ENCODE measurements around the gene SLC38A7.
"Not testable (repeated sequence)": the region's sequence is repeated elsewhere in the genome, so short reads cannot be mapped to it uniquely, and the experiment has no call there.

SLC38A7 gene

GRCh38 chr16:58670946-58671583 is 13.5 kb downstream of the SLC38A7 start:
- no peak for DNase-seq

GRCh38 chr16:58670177-58670576 is 14.4 kb downstream of the SLC38A7 start:
- DNase-seq, result no peak

- DNase-seq, result no peak
Measured at GRCh38 chr16:58665200-58665599, 19.4 kb downstream of the SLC38A7 start.

GRCh38 chr16:58661199-58661830 is 23.3 kb downstream of the SLC38A7 start:
- DNase-seq, result peak; percentile 22

- not testable (repeated sequence) for DNase-seq
Measured at GRCh38 chr16:58659911-58660310, 24.7 kb downstream of the SLC38A7 start.

- no peak for DNase-seq
Measured at GRCh38 chr16:58658796-58659211, 25.8 kb downstream of the SLC38A7 start.

GRCh38 chr16:58656899-58657298 is 27.7 kb downstream of the SLC38A7 start:
- DNase-seq, result no peak

GRCh38 chr16:58655215-58655596 is 29.4 kb downstream of the SLC38A7 start:
- no peak for DNase-seq

GRCh38 chr16:58654560-58655214 is 29.9 kb downstream of the SLC38A7 start:
- DNase-seq, result no peak

GRCh38 chr16:58652741-58653140 is 31.8 kb downstream of the SLC38A7 start:
- DNase-seq, result no peak

GRCh38 chr16:58651965-58652348 is 32.6 kb downstream of the SLC38A7 start:
- no peak for DNase-seq

GRCh38 chr16:58649707-58650106 is 34.9 kb downstream of the SLC38A7 start:
- no peak for DNase-seq

GRCh38 chr16:58647107-58647506 is 37.5 kb downstream of the SLC38A7 start:
- no peak for DNase-seq

GRCh38 chr16:58644765-58645487 is 39.6 kb downstream of the SLC38A7 start:
- no peak for DNase-seq

GRCh38 chr16:58644108-58644507 is 40.5 kb downstream of the SLC38A7 start:
- no peak for DNase-seq

- DNase-seq, result no peak
Measured at GRCh38 chr16:58640949-58641348, 43.6 kb downstream of the SLC38A7 start.

GRCh38 chr16:58639836-58640235 is 44.7 kb downstream of the SLC38A7 start:
- DNase-seq, result no peak

GRCh38 chr16:58639230-58639629 is 45.3 kb downstream of the SLC38A7 start:
- DNase-seq, result no peak

- DNase-seq, result no peak
Measured at GRCh38 chr16:58638148-58639036, 46.2 kb downstream of the SLC38A7 start.

- DNase-seq, result not testable (repeated sequence)
Measured at GRCh38 chr16:58637021-58637420, 47.5 kb downstream of the SLC38A7 start.

GRCh38 chr16:58636466-58636865 is 48.1 kb downstream of the SLC38A7 start:
- no peak for DNase-seq

GRCh38 chr16:58635502-58635901 is 49.1 kb downstream of the SLC38A7 start:
- no peak for DNase-seq

All from T1000 (cell line).